ENCODE data around the gene ZNF664.

The ZNF664 gene

DNA sequence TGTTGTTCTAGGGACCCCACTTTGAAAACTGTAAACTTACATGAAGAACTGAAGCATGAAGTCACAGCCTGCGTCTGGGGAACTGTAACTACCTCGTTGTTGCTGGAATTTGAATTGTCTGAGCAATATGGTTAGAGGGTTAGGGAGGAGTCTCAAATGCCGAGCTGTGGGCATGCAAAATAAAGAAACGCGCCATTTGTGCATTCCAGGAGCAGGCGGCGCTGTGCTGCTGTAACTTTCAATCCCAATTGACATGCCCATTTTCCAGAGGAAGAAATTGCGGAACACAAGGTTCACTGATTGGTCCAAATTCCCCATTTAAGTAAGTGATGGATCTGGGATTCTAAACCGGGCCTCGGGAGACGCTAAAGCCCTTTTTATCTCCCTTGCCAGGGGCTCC lies 61.3 kb downstream of the ZNF664 start:
- no peak overlapping the region for H3K9ac ChIP-seq (ENCODE audit: low read depth, low read length)

DNA sequence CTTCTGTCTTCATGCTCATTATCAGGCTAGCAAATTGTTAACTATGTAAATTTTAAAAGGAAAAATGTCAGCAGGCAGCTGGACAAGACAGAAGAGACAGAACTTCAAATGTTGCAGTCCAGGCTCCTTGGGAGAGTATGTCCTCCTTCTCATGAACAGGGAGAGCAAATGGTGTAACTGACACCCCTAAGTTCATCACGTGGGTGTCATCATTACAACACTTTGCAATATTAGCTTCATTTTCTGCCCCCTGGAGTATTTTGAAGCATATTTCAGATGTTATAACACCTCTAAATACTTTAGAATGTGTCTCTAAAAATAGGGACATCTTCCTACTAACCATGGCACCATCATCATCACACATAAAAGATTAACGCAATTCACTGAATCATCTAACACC lies 62.1 kb downstream of the ZNF664 start:
- Histone ChIP-seq H3K27ac (ENCODE audit: low read length) (no peak overlapping the region), H3K36me3 (ENCODE audit: insufficient read depth, low read depth, low read length) (no peaks in the 10 kb centered on the region), H3K9ac (ENCODE audit: low read depth, low read length) (no peak overlapping the region), H3K9me3 (ENCODE audit: insufficient read depth, low read depth, low read length) (no peaks in the 10 kb centered on the region), H3K27me3 (ENCODE audit: insufficient read depth, low read length) (no peaks in the 10 kb centered on the region), H3K4me1 (ENCODE audit: insufficient read depth, low read length) (peaks cover 2% of the 10 kb centered on the region; the same call in 1 of the 2 replicates), H3K4me3 (ENCODE audit: low read length) (no peak overlapping the region)

More for the DNA sequence above, 61.3 kb downstream of the ZNF664 start:
- Histone ChIP-seq H3K4me3 (ENCODE audit: low read length) (no peak overlapping the region), H3K27ac (ENCODE audit: low read length) (no peak overlapping the region), H3K36me3 (ENCODE audit: insufficient read depth, low read depth, low read length) (no peaks in the 10 kb centered on the region), H3K9me3 (ENCODE audit: insufficient read depth, low read depth, low read length) (no peaks in the 10 kb centered on the region), H3K27me3 (ENCODE audit: insufficient read depth, low read length) (no peaks in the 10 kb centered on the region), H3K4me1 (ENCODE audit: insufficient read depth, low read length) (peaks cover 2% of the 10 kb centered on the region; the same call in 1 of the 2 replicates)

DNA sequence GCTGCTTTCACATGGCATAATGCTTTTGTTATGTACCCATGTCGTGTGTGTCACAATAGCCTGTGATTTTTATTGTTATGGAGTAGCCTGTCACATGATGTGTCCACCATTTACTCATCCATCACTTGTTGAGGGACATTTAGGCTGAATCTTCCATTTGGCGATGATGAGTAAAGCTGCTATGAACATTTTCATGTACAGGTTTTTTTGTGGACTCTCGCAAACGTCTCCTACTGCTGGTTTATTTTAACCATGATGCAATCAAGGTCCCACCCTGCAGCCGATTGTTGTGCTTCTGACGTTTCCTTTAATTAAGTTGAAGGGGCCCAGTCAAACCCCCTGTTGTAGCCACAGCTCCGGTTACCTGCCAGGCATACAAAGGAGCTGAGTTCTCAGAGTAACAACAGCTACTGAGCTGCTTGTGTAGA lies 63.2 kb downstream of the ZNF664 start:
- H3K36me3 ChIP-seq (ENCODE audit: insufficient read depth, low read depth, low read length): no peaks in the 10 kb centered on the region
- H3K27me3 ChIP-seq (ENCODE audit: insufficient read depth, low read length): no peaks in the 10 kb centered on the region
- H3K9me3 ChIP-seq (ENCODE audit: insufficient read depth, low read depth, low read length): no peaks in the 10 kb centered on the region
- no peak overlapping the region; the same call in 1 of the 2 replicates for H3K9ac ChIP-seq (ENCODE audit: low read depth, low read length)
- no peak overlapping the region for H3K27ac ChIP-seq (ENCODE audit: low read length)
- H3K4me3 ChIP-seq (ENCODE audit: low read length): no peak overlapping the region
- peaks cover 2% of the 10 kb centered on the region; the same call in 1 of the 2 replicates for H3K4me1 ChIP-seq (ENCODE audit: insufficient read depth, low read length)

DNA sequence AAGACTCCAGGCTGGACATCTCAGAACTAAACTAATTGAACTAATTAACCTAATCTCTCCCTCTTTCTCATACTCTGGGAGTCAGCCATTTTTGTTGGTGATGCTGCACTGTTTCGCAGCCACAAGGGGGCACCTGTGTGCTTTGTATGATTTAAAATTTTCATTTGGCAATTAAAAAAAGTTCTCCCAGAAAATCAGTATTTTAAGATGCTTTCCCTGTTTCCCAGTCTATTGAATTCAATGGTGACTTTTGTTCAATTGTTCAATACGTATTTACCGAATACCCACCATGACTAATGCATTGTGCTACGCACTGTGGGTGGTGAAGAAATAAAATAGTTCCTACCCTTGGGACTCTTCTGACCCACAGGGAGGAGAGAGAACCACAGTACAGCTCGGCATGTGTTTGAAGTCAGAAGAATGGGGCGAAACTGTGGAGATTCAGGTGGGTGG lies 63.7 kb downstream of the ZNF664 start:
- Histone ChIP-seq H3K9me3 (ENCODE audit: insufficient read depth, low read depth, low read length) (no peaks in the 10 kb centered on the region), H3K36me3 (ENCODE audit: insufficient read depth, low read depth, low read length) (no peaks in the 10 kb centered on the region), H3K27ac (ENCODE audit: low read length) (no peak overlapping the region), H3K4me1 (ENCODE audit: insufficient read depth, low read length) (peaks cover 2% of the 10 kb centered on the region; the same call in 1 of the 2 replicates), H3K4me3 (ENCODE audit: low read length) (no peak overlapping the region), H3K27me3 (ENCODE audit: insufficient read depth, low read length) (no peaks in the 10 kb centered on the region), H3K9ac (ENCODE audit: low read depth, low read length) (no peak overlapping the region; the same call in 1 of the 2 replicates)

DNA sequence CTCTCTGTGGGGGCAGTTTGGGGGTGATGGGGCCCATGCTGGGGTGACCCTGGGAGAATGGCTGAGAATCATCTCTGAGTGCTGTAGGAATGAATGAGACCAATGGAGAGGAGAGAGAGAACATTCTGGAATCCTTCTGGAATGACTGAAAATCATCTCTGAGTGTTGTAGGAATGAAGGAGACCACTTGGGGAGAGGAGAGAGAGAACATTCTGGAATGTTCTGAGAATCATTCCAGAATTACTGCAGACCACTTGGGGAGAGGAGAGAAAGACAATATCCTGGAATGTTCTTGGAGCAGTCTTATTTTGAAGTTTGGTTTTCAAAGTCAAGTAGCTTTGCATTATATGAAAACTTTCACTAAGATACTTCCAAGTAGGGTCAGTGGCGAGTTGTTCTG lies 64.3 kb downstream of the ZNF664 start:
- no peaks in the 10 kb centered on the region for H3K36me3 ChIP-seq (ENCODE audit: insufficient read depth, low read depth, low read length)
- no peak overlapping the region for H3K27ac ChIP-seq (ENCODE audit: low read length)
- no peaks in the 10 kb centered on the region for H3K27me3 ChIP-seq (ENCODE audit: insufficient read depth, low read length)
- H3K9ac ChIP-seq (ENCODE audit: low read depth, low read length): no peak overlapping the region
- peaks cover 2% of the 10 kb centered on the region; the same call in 1 of the 2 replicates for H3K4me1 ChIP-seq (ENCODE audit: insufficient read depth, low read length)
- no peaks in the 10 kb centered on the region for H3K9me3 ChIP-seq (ENCODE audit: insufficient read depth, low read depth, low read length)
- no peak overlapping the region for H3K4me3 ChIP-seq (ENCODE audit: low read length)

DNA sequence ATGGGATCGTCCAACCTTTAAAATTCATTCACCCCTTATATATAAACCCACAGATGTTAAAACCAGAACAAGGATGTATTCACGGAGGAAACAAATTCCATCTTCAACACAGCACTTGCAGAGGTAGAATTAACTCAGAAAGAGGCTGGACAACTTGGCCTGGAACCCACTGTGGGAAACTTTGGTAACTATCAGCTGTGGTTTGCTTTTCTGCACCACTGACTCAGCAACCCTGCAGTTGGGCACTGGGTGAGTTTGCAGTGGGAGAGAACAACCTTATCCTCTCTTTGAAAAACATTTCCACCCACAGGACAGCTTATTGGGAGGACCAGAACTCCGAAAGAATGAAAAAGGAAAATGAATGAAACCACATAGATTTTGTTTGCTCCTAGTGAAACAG lies 66.3 kb downstream of the ZNF664 start:
- Histone ChIP-seq H3K9ac (ENCODE audit: low read depth, low read length) (no peak overlapping the region), H3K4me1 (ENCODE audit: insufficient read depth, low read length) (peaks cover 2% of the 10 kb centered on the region; the same call in 1 of the 2 replicates), H3K4me3 (ENCODE audit: low read length) (no peak overlapping the region), H3K9me3 (ENCODE audit: insufficient read depth, low read depth, low read length) (no peaks in the 10 kb centered on the region), H3K27ac (ENCODE audit: low read length) (no peak overlapping the region), H3K36me3 (ENCODE audit: insufficient read depth, low read depth, low read length) (no peaks in the 10 kb centered on the region), H3K27me3 (ENCODE audit: insufficient read depth, low read length) (no peaks in the 10 kb centered on the region)

DNA sequence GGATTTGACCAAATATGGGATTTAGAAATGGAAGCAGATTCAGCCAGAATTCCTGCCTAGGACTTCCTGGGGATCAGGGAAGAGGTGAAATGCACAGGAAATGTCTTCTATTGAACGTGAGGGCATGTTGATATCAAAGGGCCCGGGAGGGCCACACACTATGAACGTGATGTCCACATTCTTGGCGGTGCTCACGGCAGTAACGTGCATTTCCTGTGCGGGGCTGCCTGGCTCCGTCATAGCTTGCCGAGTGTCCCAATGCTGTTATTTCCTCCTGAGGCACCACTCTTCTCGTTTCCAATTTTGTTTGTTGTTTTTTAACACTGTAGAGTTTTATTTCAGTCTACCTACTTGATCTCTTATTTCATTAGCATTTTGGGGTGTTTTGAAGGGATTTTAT lies 67.3 kb downstream of the ZNF664 start:
- H3K4me3 ChIP-seq (ENCODE audit: low read length): no peak overlapping the region

DNA sequence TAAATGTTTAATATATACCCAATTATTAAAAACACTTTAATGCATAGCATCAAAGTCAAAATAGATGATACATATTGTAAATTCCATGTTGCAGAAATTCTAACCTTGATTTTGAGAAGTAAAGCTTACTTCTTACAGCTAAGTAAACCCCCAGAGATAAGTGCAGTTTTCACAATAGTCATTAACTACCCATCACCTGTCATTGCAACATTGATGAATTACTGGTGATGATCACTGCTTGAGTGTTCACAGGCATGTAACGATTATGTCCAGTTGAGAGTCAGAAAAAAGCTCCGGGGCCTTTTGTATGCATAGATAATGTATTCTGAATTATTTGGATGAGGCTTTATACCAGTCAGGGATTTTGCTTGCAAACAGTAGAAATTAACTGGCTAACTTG lies 67.7 kb downstream of the ZNF664 start:
- no peak overlapping the region for H3K9ac ChIP-seq (ENCODE audit: low read depth, low read length)
- H3K27me3 ChIP-seq (ENCODE audit: insufficient read depth, low read length): no peaks in the 10 kb centered on the region
- no peaks in the 10 kb centered on the region for H3K9me3 ChIP-seq (ENCODE audit: insufficient read depth, low read depth, low read length)
- peaks cover 2% of the 10 kb centered on the region; the same call in 1 of the 2 replicates for H3K4me1 ChIP-seq (ENCODE audit: insufficient read depth, low read length)
- no peaks in the 10 kb centered on the region for H3K36me3 ChIP-seq (ENCODE audit: insufficient read depth, low read depth, low read length)
- no peak overlapping the region for H3K4me3 ChIP-seq (ENCODE audit: low read length)
- H3K27ac ChIP-seq (ENCODE audit: low read length): no peak overlapping the region

More for the DNA sequence above, 67.3 kb downstream of the ZNF664 start:
- no peaks in the 10 kb centered on the region for H3K27me3 ChIP-seq (ENCODE audit: insufficient read depth, low read length)
- no peak overlapping the region for H3K9ac ChIP-seq (ENCODE audit: low read depth, low read length)
- no peaks in the 10 kb centered on the region for H3K9me3 ChIP-seq (ENCODE audit: insufficient read depth, low read depth, low read length)
- H3K4me1 ChIP-seq (ENCODE audit: insufficient read depth, low read length): peaks cover 2% of the 10 kb centered on the region; the same call in 1 of the 2 replicates
- H3K27ac ChIP-seq (ENCODE audit: low read length): no peak overlapping the region
- no peaks in the 10 kb centered on the region for H3K36me3 ChIP-seq (ENCODE audit: insufficient read depth, low read depth, low read length)

DNA sequence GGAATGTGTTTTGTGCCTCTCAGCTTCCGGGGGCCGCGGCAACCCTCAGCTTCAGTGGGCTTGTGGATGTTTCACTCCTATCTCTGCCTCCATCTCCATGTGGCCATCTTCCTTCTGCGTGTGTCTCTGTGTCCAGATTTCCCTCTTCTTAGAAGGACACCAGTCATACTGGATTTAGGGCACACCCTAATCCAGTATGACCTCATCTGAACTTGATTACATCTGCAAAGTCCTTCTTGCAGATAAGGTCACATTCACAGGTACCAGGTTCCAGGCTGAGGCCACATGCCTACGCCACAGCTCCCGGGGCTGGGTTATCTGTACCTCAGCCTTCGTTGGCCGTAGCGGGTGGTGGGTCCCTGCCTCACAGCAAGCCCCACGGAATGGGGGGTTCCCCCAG lies 68.9 kb downstream of the ZNF664 start:
- H3K4me3 ChIP-seq (ENCODE audit: low read length): no peak overlapping the region
- no peak overlapping the region for H3K27ac ChIP-seq (ENCODE audit: low read length)
- H3K9me3 ChIP-seq (ENCODE audit: insufficient read depth, low read depth, low read length): peaks cover 4% of the 10 kb centered on the region
- H3K9ac ChIP-seq (ENCODE audit: low read depth, low read length): no peak overlapping the region
- H3K36me3 ChIP-seq (ENCODE audit: insufficient read depth, low read depth, low read length): no peaks in the 10 kb centered on the region
- no peaks in the 10 kb centered on the region; the same call in 1 of the 2 replicates for H3K4me1 ChIP-seq (ENCODE audit: insufficient read depth, low read length)
- no peaks in the 10 kb centered on the region for H3K27me3 ChIP-seq (ENCODE audit: insufficient read depth, low read length)

DNA sequence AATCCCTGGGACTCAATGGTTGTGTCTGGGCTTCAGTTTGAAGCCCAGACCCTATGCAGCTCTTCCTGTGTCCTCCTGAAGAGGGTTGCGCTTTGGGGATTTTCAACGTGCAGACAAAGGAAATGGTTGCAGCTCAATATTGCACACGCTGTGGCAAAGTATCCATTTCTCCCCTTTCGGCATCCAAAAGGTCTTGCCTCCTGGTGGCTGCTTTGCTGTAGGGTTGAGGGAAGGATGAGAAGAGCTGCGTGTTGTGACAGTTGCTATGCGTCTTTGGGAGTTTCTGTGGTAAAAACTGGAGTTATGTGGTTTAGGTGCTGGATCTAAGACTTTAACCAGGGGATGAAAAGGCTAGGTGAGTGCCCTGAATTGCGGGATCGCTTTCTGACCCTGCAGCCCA lies 71.0 kb downstream of the ZNF664 start:
- H3K4me1 ChIP-seq (ENCODE audit: insufficient read depth, low read length): no peaks in the 10 kb centered on the region
- H3K36me3 ChIP-seq (ENCODE audit: insufficient read depth, low read depth, low read length): no peaks in the 10 kb centered on the region
- H3K9ac ChIP-seq (ENCODE audit: low read depth, low read length): no peak overlapping the region
- H3K9me3 ChIP-seq (ENCODE audit: insufficient read depth, low read depth, low read length): peaks cover 19% of the 10 kb centered on the region
- no peak overlapping the region for H3K27ac ChIP-seq (ENCODE audit: low read length)
- no peaks in the 10 kb centered on the region for H3K27me3 ChIP-seq (ENCODE audit: insufficient read depth, low read length)
- H3K4me3 ChIP-seq (ENCODE audit: low read length): no peak overlapping the region

DNA sequence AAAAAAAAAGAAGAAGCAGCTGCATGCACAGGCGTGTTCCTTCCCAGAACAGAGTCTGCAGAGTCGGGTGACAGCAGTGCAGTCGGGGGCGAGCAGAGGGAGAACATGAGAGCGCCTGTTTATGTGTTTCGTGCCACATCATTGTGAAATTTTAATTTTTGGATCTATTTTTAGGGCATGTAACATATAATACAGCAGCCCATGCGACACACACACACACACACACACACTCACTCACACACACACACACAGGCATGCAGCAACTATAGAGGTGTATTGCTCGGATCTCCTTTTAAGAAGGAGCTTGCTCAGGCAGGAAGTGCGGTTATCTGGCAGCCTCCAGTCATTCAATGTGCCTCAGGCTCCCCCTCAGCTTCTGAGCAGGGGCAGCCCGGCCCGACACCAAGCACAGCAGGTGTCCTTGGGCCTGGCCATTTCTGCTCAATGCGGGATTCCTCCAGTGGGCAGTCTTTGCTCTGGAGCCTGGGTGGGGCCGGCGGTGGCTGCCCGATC lies 71.8 kb downstream of the ZNF664 start:
- H3K9ac ChIP-seq (ENCODE audit: low read depth, low read length): no peak overlapping the region
- no peaks in the 10 kb centered on the region for H3K27me3 ChIP-seq (ENCODE audit: insufficient read depth, low read length)
- H3K36me3 ChIP-seq (ENCODE audit: insufficient read depth, low read depth, low read length): no peaks in the 10 kb centered on the region
- no peaks in the 10 kb centered on the region for H3K4me1 ChIP-seq (ENCODE audit: insufficient read depth, low read length)
- H3K9me3 ChIP-seq (ENCODE audit: insufficient read depth, low read depth, low read length): peaks cover 19% of the 10 kb centered on the region
- H3K4me3 ChIP-seq (ENCODE audit: low read length): no peak overlapping the region
- H3K27ac ChIP-seq (ENCODE audit: low read length): no peak overlapping the region

DNA sequence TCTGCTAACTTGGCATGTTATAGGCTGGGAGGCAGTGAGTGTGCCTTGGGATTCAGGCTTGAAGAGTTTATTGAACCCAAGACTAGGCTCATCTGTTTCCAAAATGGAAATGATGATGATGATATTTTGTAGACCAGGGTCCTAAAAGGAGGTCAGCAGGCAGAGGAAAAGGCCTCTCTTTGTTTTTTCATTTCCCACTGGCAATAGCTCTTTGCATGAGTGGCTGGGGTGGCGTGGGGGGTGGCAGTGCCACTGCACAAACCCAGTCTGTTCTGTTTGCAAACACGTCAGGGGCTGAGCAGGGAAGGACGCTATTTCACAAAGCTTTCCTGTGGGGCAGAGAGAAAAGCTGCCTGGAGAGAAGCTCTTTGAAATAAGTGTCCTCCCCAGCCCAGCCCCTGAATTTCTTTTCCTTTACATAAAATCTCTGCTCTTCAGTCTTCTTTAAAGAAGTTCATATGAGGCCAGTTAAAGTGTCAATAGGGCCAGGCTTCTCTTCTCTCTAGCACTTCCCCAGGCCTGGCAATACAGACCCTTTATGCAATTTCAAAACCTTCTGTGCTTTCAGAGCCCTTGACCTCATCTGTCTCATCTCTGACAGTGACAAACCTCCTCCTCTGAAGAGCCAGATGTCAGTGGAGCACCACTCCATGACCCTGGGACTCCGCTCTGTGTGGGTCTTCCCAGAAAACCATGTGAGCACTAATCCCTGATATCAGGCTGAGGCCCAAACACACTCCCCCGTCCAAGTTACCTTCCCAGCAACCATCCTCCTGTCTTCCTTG lies 72.8 kb downstream of the ZNF664 start:
- Histone ChIP-seq H3K4me1 (ENCODE audit: insufficient read depth, low read length) (no peaks in the 10 kb centered on the region), H3K4me3 (ENCODE audit: low read length) (no peak overlapping the region), H3K27me3 (ENCODE audit: insufficient read depth, low read length) (no peaks in the 10 kb centered on the region), H3K27ac (ENCODE audit: low read length) (no peak overlapping the region), H3K9ac (ENCODE audit: low read depth, low read length) (no peak overlapping the region), H3K36me3 (ENCODE audit: insufficient read depth, low read depth, low read length) (no peaks in the 10 kb centered on the region), H3K9me3 (ENCODE audit: insufficient read depth, low read depth, low read length) (peaks cover 19% of the 10 kb centered on the region)
